ENCODE results near the gene IZUMO2.

Gene IZUMO2

DNA sequence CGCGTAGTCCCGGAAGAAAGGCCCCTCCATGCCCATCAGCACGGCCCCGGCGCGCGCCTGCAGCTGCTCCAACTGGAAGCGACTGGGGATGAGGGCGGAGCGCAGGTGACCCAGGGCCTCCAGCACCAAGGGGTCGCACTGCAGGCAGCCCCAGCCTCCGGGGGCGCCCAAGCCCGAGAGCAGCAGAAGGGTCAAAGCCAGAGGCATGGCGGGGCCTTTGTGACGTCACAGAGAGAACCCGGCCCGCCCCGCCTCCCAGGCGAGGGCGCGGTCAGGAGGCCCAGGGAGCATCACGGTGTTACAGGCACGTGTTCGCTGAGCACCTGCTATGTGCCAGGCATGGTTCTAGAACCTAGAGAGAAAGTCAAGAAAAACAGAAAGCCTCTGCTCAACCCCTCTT lies at the start of gene IZUMO2:
Gene IZUMO2 (minus strand): TSS at position 294 of the 400 bp plus-strand sequence. CDS start 87 bp downstream, at position 207.
- no peak within 1 kb of the TSS for H3K4me3 ChIP-seq (ENCODE audit: low read depth, low read length)
- TF ChIP-seq, protein P1, sequence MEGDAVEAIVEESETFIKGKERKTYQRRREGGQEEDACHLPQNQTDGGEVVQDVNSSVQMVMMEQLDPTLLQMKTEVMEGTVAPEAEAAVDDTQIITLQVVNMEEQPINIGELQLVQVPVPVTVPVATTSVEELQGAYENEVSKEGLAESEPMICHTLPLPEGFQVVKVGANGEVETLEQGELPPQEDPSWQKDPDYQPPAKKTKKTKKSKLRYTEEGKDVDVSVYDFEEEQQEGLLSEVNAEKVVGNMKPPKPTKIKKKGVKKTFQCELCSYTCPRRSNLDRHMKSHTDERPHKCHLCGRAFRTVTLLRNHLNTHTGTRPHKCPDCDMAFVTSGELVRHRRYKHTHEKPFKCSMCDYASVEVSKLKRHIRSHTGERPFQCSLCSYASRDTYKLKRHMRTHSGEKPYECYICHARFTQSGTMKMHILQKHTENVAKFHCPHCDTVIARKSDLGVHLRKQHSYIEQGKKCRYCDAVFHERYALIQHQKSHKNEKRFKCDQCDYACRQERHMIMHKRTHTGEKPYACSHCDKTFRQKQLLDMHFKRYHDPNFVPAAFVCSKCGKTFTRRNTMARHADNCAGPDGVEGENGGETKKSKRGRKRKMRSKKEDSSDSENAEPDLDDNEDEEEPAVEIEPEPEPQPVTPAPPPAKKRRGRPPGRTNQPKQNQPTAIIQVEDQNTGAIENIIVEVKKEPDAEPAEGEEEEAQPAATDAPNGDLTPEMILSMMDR (IDR thresholded peaks at IDR 0.05; ENCODE audit: borderline replicate concordance, insufficient read depth, low read depth, low read length): no peak

DNA sequence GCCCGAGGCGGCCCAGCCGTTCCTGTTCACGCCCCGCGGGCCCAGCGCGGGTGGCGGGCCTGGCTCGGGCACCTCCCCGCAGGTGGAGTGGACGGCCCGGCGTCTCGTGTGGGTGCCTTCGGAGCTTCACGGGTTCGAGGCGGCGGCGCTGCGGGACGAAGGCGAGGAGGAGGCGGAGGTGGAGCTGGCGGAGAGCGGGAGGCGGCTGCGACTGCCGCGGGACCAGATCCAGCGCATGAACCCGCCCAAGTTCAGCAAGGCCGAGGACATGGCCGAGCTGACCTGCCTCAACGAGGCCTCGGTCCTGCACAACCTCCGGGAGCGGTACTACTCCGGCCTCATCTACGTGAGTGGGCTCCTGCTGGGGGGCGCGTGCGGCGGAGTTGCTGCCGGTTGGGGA lies 47.3 kb upstream of the IZUMO2 start:
- TF ChIP-seq, protein P1 (IDR thresholded peaks at IDR 0.05; ENCODE audit: borderline replicate concordance, insufficient read depth, low read depth, low read length): no peak
- no peak overlapping the region for H3K4me3 ChIP-seq (ENCODE audit: low read depth, low read length)

DNA sequence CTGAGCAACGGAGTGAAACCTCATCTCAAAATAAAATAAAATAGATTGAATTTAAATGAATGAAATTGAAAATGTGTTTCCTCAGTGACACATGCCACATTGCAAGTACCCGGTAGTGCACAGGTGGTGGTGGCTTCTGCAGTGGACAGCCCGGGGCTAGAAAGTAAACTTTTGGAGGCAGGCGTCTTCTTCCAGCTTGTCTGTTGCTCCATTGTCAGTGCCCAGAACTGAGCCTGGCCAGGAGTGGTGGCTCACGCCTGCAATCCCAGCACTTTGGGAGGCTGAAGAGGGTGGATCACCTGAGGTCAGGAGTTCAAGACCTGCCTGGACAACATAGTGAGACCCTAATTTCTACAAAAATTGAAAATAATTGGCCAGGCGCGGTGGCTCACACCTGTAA lies 46.0 kb upstream of the IZUMO2 start:
- TF ChIP-seq, protein P1 (IDR thresholded peaks at IDR 0.05; ENCODE audit: borderline replicate concordance, insufficient read depth, low read depth, low read length): no peak
- no peak overlapping the region for H3K4me3 ChIP-seq (ENCODE audit: low read depth, low read length)

DNA sequence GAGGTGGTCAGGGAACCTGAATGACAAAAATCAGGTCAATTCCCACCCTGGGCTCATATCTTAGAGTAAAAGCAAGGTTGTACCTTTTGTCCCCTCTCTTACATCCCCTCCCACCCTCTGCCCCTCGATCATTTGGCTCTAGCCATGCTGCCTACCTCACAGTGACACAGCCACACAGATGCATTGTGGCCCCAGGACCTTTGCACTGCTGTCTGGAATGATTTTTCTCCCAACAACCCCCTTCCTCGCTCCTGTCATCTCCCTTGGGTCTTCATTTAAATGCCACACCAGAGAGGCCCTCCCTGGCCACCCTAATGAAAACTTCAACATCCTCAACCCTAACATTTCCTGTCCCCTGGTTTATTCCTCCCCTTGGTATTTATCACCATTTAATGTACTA lies 44.6 kb upstream of the IZUMO2 start:
- H3K4me3 ChIP-seq (ENCODE audit: low read depth, low read length): no peak overlapping the region
- TF ChIP-seq, protein P1 (IDR thresholded peaks at IDR 0.05; ENCODE audit: borderline replicate concordance, insufficient read depth, low read depth, low read length): no peak

DNA sequence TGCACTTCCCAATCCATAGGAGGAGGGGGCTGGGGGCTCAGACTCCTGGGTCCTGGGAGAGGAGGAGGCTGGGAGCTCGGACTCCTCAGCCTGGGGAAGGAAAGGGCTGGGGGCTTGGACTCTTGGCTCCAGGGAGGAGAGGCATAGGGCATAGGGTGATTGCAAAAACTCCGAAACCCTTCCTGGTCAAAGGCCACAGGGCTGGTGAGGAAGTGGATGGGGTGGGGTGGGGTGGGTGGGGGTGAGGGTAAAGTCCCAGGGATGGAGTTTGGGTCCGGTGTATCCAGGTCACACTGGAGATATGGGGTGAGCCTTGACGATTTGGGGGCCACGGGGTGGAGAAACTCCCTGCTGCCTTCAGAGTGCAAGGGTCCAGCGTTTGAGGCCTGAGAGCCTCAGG lies 43.1 kb upstream of the IZUMO2 start:
- TF ChIP-seq, protein P1 (IDR thresholded peaks at IDR 0.05; ENCODE audit: borderline replicate concordance, insufficient read depth, low read depth, low read length): no peak
- H3K4me3 ChIP-seq (ENCODE audit: low read depth, low read length): no peak overlapping the region

DNA sequence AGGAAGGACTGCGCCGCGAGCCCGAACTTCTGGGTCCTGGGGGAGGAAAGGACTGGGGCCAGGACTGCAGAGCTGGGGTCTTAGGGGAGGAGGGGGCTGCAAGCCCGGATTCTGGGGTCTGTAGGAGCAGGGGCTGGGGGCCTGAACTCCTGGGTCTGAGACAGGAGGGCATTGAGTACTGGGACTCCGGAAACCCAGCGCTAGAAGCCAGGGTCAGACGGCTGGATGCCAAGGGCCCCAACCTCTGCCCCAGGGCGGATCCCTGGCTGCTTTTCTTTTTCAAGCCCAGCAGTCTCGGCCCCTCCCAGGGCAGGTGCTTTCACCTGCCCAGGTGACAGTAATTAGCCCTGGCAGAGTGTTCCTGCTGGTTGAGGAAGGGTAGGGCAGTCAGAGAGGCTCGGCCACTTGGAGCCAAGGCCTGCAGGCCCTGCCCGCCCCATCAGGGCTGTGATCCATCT lies 42.6 kb upstream of the IZUMO2 start:
- no peak overlapping the region for H3K4me3 ChIP-seq (ENCODE audit: low read depth, low read length)
- TF ChIP-seq, protein P1 (IDR thresholded peaks at IDR 0.05; ENCODE audit: borderline replicate concordance, insufficient read depth, low read depth, low read length): no peak

DNA sequence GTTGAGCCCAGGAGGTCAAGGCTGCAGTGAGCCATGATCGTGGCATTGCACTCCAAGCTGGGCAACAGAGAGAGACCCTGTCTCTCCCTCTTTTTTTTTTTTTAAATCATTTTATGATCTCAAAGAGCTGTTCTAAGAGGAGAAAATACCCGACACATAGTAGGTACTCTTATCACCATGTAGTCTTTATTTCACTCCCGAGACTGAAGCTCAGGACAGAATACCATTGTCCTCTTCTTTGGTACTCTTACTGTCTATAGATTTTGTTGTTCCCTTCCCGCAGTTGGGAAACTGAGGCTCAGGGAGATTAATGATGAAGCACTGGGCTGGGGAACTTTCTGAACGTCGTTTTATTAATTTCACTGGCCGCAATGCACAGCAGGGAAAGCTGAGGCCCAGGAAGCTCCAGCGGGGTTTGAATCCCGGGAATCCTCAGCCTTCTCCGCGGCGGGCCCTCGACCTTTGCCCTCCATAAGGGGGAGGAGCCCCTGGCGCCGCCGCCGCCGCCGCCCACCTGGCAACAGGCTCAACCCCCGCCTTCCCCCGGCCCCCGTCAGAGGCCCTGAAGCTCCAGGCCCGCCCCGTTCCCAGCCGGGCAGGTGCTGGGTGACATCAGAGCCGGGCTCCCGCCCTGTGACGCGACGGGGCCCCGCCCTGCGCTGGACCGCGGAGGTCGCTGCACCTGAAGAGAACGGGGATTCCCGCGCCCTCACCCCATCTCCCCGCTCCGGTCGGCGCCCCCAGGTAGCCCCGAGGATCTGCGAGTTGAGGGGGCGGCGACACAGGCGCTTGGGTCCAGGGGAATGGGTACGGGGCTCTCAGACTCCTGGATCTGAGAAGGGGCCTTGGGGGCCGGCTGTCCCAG lies 42.0 kb upstream of the IZUMO2 start:
- TF ChIP-seq, protein P1 (IDR thresholded peaks at IDR 0.05; ENCODE audit: borderline replicate concordance, insufficient read depth, low read depth, low read length): no peak
- H3K4me3 ChIP-seq (ENCODE audit: low read depth, low read length): no peak overlapping the region
